HG03521 (cell line): ENCODE data around the gene TMPRSS13.

Source experiments
- ATAC-seq: cut with Tn5 transposase; IDR thresholded peaks from one replicate; pipeline ENCODE4 v1.9.1; 2021; ENCODE audit warnings: mild to moderate bottlenecking, moderate library complexity; ENCODE audit not compliant: unreplicated experiment

Gene TMPRSS13

DNA sequence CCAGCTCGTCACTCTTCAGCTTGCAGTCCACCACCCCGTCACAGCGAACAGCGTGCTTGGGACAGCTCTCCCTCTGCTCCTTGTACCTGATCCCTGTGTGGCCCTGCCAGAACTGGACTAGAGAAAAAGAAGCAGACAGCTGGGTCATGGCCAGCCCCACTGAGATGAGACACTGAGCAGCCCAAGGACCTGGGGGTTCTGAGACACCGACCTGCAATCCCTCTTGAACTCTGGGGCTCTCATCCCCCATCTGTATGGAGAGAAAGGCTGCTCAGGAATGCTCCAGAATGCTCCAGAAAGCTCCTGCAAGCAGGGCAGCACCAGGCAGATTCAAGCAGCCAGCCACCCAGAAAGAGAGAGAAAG lies 14.8 kb downstream of the TMPRSS13 start:
- ATAC-seq: no peak

DNA sequence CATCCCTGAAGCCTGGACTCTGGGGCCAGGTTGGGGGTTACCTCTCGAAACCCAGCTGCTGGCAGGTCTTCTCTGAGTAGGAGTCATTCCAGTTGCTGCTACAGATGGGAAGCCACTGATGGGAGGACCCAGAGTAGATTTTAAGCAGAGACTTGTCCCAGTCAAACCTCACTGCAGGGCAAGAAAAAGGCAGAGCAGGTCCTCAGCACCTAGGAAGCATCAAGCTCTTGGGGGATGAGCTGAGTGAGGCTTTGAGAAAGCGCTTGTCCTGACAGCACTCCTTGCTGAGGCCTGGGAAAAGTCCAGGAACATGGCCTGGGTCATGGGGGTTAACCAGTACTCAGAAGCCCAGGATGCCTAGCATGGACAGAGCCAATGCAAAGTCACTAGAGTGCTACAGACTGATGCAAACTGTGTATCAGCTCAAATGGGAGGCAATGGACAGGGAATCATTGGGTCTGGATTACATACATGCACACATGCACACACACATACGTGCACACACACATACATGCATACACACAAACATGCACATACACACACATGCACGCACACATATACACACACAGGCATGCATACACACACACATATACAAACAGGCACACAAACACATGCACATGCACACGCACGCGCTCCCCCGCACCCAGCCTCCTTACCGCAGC lies 15.3 kb downstream of the TMPRSS13 start:
- no peak for ATAC-seq

DNA sequence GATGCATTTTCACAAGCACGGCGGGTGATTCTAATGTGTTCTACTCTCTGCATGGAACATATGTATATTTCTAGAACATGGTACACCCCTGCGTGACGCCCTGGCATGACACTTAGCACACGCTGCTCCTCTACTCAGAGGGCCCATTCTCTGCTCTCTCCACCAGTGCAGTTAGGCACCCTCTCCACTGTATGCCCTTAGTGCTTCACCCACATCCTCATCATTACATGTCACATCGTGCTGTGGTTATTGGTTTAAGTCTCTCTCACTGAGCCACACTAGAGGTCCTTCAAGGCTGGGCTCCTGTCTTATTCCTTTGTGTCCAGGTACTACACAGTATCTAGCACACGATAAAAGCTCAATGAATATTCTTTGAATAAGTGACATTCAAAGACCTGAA lies 16.7 kb downstream of the TMPRSS13 start:
- no peak for ATAC-seq

DNA sequence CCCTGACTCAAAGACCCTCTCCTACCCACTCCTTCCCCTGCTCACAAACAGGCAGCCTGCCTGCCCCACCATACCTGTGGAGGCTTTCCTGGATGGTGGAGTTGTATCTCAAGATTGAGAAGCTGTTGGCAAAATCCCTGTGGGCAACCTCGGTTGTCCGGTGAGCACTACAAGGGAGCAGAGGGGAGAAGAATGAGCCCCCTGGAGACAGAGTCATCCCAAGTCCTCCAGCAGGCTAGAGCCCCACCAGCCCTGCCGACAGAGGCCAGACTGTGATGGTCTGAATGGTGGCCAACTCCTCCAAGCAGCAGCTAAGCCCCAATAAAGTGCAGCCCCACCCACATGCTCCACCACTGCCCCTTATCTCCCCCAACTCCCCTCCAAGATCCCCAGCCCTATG lies 17.5 kb downstream of the TMPRSS13 start:
- ATAC-seq: no peak

DNA sequence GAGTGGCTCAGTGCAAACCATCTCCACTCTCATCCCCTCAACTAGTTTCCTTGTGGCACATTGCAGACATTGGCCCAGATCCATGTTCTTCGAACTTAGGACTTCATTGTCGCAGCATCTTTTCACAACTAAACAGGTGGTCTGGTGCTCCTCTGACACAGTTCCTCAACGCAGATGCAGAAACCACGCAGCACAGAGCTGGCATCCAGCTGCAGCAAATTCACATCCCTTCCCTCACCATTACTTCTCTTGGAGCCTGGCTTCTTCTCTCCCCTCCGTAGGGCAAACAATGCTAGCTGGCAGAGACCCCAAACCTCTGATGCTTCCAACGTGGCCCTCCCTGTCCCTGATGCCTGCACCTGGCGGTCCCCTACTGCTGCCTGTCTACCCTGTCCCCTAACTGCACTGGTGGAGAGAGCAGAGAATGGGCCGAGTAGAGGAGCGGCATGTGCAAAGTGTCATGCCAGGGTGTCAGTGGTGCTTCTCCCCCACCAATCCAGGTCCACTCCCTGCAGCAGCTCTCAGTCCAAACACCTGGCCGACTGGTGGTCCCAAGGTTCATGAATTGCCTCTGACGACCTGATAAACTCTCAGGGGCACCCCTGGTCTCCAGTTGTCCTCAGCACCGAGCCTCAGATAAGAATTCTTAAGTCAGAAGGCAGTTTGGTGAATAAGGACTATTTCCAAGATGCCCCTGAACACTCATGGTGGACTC lies 18.1 kb downstream of the TMPRSS13 start:
- ATAC-seq: no peak

DNA sequence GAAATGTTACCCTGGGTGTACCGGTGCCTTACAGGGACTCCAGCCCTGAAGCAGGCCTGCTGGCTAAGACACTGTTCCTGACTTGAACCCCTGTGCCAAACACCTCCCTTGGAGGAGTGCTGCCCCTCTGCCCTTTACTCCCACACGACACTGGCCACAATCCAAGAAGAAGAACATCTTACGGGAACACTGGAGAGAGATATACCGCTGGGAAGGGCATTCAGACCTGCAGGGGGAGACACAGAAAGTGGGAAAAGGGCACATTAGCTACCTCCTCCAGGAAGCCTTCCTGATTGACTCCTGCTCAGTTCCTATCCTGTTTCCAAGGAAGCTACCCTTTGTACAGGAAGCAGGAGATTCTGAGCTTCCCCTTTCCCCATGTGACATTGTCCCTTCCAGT lies 18.7 kb downstream of the TMPRSS13 start:
- no peak for ATAC-seq

DNA sequence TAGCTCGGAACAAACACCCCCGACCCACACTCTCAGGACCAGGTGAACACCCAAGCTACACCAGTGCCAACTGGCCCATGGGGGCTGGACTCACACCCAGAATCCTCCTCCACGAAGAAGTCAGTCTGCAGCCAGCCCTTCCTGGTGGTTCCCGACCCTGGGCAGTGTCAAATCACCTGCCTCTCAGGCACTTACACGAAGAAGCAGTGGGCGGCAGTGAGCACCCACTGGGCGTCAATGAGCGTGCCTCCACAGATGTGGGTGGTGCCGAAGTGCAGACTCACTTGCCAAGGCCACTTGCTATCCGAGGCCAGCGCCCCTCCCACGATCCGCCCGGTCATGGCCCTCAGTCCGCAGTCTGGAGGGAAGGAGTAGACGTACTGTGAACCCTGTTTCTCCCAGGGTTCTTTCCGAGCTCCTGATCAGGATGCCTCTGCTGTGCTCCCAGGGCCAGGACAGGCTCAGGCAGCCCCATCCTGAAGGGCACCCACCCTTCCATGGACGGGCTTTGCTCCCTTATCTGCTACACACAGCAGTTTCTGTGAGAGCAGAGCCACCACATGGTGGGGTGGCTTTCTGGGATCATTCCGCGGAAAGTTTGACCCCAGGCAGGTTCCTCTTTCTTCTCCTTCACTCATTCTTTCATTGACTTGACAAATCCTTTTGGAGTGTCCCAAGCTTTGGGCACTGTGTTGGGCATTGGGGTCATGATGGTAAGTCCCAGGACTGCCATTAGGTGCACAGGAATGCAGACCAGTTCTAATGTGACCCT lies 19.4 kb downstream of the TMPRSS13 start:
- no peak for ATAC-seq

DNA sequence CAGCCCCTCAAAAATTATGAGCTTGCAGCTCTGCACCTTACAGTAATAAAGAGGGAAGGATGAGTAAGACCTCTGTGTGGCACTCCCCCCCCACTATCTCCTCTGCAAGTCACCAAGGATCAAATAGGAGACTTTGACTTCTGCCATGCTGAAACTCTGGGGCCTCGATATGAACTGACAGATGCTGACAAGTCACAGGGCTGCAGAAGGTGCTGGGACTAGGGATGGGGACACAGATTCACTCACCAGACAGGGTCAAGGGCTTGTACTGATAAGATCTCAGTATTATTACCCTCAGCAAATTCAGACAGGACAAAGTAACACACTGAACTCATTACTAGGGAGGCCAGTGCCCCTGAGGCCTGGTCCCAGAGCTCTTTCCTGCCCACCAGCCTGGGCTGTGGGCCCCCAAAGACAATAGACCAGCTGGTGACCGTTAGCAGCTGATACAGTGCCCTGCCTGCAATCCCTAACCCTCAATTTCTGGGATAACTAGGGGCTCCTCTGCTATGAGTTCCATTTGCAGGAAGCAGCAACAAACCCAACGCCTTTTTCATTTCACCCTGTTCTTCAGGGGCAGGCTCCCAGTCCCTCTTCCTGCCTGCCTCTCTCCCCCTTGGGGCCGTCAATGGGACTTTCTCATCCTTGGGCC lies 20.1 kb downstream of the TMPRSS13 start:
- no peak for ATAC-seq

DNA sequence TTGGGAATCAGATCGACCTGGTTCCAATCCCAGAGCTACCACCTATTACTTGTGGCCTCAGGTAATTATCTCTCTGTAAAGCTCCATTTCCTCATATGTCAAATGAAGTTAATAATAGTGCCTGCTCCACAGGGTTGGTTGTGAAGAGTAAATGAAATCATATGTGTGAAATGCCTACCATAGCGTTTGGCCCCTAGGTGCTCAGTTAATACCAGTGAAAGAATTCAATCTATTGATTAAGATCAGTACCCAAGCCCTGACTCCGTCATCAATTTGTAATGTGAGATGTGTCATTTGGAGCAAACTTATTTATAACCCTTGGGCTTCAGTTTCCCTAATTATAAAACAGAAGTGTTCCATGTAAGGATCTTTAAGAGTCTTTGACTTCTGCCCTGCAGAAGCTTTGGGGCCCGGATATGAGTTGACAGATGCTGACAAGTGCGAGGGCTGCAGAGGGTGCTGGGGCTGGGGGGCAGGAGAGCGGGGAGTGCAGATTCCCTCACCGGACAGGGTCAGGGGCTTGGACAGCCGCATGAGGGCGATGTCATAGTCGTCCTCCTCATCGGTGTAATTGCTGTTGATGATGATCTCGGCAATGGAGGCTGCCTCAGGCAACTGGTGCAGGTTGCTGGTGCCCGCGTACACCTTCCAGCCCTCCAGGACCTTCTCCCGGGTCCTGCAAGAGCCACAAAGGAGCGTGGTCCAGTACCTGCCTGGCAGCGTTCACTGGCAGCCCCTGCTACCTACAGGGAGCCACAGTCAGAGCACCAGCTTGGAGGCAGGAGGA lies 20.9 kb downstream of the TMPRSS13 start:
- ATAC-seq: no peak

DNA sequence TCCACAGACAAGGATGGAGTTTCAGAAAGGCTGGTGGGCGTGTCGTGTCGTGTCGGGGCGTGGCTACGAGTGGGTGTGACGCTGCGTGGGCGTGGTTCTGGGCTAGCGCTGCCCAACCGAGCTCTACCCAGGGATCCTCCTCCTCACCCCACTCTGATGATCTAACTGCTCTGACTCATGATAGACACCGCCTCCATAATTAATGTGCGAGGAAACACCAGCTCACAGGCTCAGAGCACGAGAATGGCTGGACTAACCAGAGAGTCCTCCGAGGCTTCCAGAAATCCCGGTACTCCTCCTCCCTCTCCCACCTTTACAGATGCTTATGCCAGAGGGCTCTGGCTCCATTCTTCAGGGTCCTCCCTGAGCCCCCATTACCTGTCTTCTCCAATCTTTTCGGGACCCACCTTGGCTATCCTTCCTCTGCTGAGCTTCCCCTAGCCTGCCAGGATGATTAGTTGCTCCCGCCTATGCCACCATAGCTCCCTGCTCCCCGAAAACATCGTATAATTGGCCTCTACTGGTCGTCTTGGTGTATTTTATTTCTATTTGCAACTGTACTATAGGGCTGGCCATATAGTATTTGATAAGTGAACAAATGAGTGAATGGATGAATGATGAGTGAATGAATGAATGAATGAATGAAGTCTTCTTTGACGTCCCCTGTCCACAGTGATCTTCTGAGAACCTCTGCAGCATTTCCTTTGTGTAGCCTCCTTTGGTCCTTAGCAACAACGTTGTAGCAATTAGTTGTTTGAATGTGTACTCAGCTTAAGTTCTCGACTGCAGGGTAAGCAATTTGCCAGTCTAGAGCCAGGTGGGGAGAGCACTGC lies 21.7 kb downstream of the TMPRSS13 start:
- ATAC-seq: no peak

DNA sequence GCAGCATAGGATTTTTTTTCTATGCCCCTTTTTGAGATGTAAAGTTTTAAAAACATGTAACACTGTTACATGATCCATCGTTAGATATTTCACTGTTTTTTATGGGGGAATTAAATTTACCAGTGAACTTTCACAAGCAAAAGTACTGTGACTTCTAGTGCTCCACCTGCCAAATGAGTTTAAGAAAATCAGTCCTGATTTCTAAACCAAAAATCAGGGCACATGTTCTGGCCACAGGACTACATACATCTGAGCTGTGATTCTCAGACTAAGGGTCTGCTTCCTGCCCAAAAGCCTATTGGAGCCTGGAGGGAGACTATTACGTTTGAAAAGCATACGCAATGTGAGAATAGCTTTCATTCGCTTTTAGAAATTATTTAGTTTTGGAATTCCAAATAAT lies 22.5 kb downstream of the TMPRSS13 start:
- ATAC-seq: no peak

DNA sequence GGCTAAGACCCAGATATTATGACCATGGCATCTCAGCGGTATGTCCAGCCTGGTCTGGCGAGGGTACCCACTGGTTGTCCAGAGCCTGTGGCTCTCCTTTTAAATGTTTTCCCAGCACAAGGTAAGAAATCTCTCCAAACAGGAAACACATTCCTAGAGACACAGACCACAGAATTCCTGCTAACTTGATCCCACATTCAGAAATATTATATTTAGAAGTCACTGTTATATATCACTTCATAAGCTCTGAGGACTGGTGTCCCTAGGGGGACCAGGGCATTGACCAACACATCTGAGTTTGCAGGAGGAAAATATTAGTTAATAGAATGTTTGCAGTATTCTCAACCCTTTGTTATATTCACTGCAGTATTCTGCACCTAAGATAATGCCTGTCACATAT lies 23.1 kb downstream of the TMPRSS13 start:
- ATAC-seq: no peak

DNA sequence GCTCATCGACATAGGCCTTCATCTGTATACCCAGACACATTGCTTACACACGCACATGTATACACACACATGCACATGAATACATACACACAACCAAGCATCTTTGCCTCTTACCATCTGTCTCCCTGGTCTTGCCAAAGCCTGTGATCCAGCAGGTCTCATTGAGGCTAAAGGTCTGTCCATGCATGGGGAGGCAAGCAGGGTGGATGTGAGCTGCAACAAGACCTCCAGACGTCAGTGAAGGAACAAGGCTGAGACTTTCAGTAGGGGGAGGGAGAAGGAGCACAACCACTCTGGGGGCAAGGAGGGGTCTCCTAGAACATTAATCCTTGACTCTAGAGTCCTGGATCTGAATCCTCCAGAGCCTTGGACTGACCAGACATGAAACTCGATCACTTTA lies 23.7 kb downstream of the TMPRSS13 start:
- no peak for ATAC-seq

DNA sequence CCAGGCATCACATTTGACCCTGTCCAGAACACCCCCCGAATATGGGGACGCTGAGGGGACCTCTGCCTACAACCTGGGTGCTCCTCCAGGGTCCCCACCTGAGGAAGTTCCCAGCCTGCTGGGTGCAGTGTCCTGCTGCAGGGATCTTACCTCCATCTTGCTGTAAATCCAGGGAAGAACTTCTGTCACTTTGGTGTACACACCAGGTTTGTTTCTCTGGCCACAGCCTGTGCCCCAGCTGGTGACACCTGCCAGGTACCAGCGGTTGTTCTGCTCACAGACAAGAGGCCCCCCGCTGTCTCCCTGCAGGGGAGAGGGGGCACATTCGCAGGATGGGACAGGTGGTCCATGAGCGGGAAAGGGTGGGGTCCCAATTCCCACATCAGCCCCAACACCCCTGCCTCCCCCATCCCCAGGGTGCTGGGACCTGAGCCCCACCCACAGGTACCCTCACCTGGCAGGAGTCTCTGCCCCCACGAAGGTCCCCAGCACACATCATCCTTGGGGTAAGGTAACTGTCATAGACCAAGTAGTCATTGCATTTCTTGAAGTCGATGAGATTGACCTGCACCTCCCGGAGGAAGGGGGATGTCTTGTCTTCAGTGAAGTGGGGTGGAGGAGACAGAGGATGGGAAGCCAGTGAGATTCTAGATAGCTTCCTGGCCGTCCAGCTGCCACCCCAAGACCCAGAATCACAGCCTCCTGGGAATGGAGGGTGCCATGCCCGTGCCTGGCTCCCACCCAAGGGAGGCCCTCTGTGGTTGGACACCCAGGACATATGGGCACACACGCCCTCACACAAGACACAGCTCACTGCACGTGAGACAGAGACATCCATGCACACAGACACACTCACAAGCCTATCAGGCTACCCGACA lies 25.5 kb downstream of the TMPRSS13 start:
- ATAC-seq: no peak

DNA sequence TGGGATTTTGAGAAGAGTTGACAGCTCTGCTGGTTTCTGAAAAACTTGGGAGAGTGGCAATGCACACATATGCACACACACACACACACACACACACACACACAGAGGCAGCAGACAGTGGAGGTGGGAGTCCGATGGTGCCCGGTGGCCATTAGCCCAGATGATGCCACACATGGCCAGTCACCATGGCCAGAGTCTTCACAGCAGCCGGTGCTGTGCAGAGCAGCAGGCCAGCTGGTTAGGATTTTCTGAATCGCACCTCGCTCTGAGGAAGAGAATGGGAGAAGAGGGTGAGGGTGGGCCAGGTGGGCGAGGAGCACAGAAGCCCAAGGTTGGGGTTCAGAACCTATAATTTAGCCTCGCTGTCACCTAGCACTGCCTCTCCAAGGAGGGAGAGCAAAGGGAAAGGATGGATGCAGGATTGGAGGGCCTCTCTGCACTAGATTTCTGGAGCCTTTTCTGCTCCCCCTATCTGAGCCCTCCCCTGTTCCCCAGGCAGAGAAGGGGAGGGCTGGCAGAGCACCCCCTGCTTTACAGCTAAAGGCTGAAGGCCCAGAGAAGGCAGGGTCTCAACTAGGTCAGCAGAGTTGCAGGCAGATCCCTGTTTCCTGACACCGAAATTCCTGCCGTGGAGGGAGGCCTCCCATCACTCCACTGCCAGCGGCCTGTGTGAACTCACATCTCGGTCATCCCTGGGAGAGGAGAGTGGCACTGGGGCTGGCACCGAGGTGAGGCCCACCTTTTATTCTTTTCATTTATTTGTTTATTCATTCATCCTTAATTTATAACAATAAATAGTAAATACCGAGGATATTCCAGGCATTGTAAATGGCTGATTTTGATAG lies 27.0 kb downstream of the TMPRSS13 start:
- ATAC-seq: no peak

DNA sequence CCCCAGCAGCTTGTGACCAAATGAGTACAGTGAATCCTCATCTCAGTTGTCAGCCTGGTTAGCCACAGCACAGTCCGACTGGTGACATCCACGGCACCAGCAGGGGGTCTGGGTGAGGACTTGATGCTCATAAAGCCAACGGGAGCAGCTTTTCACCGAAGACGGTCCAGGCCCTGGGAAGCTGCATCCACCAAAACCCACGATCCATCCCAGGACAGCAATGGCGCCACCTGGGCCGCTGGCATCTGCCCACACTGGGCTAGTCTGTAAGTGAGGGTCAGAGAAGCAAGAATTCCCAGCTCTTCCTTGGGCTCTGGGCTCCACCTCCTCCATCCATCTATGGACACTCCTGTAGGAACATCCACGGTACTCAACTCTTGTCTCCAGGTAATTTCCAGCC lies 27.6 kb downstream of the TMPRSS13 start:
- no peak for ATAC-seq

DNA sequence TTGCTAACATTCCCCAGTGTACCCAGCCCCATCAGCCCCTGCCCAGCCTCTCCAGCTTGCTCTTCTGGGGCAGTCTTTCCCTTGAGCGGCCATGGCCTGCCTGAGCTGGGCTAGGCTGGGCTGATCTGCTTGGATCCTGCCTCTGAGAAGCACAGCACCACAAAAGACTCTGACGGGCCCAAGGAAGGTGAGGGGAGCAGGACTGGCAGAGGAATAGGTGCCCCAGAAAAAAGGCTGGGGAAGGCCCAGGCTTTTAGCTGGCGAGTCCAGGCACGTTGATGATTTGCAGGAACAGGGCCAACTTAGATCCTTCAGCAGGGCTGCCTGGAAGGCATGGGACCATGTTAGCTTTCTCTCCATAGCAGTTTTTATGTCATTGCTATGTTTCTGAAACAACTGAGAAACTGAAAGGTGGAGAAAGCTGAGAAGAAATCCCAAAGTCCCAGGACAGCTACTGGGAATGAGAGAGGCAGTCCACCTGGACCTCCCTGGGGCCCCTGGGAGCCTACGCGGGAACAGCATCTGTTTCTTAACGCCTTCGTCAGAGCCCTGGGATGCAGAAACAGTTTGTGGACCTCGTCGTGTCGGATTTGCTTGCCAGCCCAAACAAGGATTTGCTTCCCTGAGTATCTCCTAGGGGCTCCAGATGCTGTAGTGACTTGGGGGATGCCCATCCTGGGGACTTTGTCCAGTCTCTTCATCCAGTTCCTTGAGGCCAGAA lies 28.3 kb downstream of the TMPRSS13 start:
- ATAC-seq: no peak
